ENCODE measurements around the gene PARVB. TPM values are rescaled to one million over a fixed set of nuclear protein-coding genes. Genes with fewer than 3 reads are reported as not detected.

Gene PARVB
- total and polyA plus RNA-seq, 2 of the 8 experiments (the other 6 are each of a cell fraction or from before 2014, with no cell fraction given) = 14.5 to 18.6 TPM

DNA sequence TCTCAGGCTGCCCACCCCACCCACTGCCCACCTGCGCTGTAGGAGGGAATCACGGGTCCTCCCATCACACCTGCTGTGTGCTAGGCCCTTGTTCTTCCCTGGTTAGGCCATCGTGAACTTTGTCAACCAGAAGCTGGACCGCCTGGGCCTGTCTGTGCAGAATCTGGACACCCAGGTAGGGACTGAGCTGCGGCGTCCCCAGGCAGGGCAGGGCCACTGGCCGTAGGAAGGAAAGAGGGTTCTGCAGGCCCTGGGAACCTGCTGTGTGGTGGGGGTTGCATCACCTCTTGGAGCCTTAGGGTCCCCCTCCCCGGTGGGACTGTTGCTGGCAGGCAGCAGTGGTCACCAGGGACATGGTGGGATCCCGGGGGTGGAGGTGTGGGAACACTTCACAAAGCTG, 172.1 kb downstream of the PARVB start (continued):
- TF ChIP-seq RXRA (IDR thresholded peaks at IDR 0.05; ENCODE audit: insufficient read depth, low read depth, low read length) = no peak
- TF ChIP-seq TBP (IDR thresholded peaks at IDR 0.05; ENCODE audit: low read depth, low read length) = no peak
- TF ChIP-seq, protein P1, sequence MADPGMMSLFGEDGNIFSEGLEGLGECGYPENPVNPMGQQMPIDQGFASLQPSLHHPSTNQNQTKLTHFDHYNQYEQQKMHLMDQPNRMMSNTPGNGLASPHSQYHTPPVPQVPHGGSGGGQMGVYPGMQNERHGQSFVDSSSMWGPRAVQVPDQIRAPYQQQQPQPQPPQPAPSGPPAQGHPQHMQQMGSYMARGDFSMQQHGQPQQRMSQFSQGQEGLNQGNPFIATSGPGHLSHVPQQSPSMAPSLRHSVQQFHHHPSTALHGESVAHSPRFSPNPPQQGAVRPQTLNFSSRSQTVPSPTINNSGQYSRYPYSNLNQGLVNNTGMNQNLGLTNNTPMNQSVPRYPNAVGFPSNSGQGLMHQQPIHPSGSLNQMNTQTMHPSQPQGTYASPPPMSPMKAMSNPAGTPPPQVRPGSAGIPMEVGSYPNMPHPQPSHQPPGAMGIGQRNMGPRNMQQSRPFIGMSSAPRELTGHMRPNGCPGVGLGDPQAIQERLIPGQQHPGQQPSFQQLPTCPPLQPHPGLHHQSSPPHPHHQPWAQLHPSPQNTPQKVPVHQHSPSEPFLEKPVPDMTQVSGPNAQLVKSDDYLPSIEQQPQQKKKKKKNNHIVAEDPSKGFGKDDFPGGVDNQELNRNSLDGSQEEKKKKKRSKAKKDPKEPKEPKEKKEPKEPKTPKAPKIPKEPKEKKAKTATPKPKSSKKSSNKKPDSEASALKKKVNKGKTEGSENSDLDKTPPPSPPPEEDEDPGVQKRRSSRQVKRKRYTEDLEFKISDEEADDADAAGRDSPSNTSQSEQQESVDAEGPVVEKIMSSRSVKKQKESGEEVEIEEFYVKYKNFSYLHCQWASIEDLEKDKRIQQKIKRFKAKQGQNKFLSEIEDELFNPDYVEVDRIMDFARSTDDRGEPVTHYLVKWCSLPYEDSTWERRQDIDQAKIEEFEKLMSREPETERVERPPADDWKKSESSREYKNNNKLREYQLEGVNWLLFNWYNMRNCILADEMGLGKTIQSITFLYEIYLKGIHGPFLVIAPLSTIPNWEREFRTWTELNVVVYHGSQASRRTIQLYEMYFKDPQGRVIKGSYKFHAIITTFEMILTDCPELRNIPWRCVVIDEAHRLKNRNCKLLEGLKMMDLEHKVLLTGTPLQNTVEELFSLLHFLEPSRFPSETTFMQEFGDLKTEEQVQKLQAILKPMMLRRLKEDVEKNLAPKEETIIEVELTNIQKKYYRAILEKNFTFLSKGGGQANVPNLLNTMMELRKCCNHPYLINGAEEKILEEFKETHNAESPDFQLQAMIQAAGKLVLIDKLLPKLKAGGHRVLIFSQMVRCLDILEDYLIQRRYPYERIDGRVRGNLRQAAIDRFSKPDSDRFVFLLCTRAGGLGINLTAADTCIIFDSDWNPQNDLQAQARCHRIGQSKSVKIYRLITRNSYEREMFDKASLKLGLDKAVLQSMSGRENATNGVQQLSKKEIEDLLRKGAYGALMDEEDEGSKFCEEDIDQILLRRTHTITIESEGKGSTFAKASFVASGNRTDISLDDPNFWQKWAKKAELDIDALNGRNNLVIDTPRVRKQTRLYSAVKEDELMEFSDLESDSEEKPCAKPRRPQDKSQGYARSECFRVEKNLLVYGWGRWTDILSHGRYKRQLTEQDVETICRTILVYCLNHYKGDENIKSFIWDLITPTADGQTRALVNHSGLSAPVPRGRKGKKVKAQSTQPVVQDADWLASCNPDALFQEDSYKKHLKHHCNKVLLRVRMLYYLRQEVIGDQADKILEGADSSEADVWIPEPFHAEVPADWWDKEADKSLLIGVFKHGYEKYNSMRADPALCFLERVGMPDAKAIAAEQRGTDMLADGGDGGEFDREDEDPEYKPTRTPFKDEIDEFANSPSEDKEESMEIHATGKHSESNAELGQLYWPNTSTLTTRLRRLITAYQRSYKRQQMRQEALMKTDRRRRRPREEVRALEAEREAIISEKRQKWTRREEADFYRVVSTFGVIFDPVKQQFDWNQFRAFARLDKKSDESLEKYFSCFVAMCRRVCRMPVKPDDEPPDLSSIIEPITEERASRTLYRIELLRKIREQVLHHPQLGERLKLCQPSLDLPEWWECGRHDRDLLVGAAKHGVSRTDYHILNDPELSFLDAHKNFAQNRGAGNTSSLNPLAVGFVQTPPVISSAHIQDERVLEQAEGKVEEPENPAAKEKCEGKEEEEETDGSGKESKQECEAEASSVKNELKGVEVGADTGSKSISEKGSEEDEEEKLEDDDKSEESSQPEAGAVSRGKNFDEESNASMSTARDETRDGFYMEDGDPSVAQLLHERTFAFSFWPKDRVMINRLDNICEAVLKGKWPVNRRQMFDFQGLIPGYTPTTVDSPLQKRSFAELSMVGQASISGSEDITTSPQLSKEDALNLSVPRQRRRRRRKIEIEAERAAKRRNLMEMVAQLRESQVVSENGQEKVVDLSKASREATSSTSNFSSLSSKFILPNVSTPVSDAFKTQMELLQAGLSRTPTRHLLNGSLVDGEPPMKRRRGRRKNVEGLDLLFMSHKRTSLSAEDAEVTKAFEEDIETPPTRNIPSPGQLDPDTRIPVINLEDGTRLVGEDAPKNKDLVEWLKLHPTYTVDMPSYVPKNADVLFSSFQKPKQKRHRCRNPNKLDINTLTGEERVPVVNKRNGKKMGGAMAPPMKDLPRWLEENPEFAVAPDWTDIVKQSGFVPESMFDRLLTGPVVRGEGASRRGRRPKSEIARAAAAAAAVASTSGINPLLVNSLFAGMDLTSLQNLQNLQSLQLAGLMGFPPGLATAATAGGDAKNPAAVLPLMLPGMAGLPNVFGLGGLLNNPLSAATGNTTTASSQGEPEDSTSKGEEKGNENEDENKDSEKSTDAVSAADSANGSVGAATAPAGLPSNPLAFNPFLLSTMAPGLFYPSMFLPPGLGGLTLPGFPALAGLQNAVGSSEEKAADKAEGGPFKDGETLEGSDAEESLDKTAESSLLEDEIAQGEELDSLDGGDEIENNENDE (IDR thresholded peaks at IDR 0.05; ENCODE audit: insufficient replicate concordance, low read length) = no peak
- no peak for TF ChIP-seq BACH1 (IDR thresholded peaks at IDR 0.05; ENCODE audit: low read length)
- no peak for TF ChIP-seq MAFK (IDR thresholded peaks at IDR 0.05; ENCODE audit: low read depth, low read length)
